ENCODE data around the gene ACSF2. TPM values are rescaled to one million over a fixed set of nuclear protein-coding genes. Genes with fewer than 3 reads are reported as not detected.

Gene ACSF2
- polyA plus RNA-seq, 2 of the 4 experiments (the other 2 are of a cell fraction) = 24.4 to 33.6 TPM

GRCh38 chr17:50469208-50469605 lies 43.2 kb downstream of the ACSF2 start:
- POLR2A ChIA-PET = no interaction called here

GRCh38 chr17:50469671-50470305 lies 43.8 kb downstream of the ACSF2 start:
- 76% methylated on average over 18 of the region's 19 CpGs for WGBS (ENCODE audit: missing lambda C conversion rate)
- FAIRE-seq (no peak), ATAC-seq (no peak)

More at GRCh38 chr17:50469208-50469605, 43.2 kb downstream of the ACSF2 start:
- FAIRE-seq (no peak), ATAC-seq (no peak), DNase-seq (ENCODE audit: low read depth in 1 of 2, low spot score in 1 of 2) (no peak)
- no peak overlapping the region for H3K27ac ChIP-seq
- no peak for TF ChIP-seq HDAC2 (IDR thresholded peaks at IDR 0.05)
- no peaks in the 10 kb centered on the region for H3K9me3 ChIP-seq
- CTCF ChIA-PET = interaction anchor here (1.3 to 19.6 kb wide), 3 partner anchors 6 to 82 kb away, joined by 4 to 238 read pairs (median 5); partner anchors contain the start of gene RSAD1
- peaks cover 16% of the 10 kb centered on the region for H3K4me1 ChIP-seq
- no peak overlapping the region for H3K4me3 ChIP-seq
- no peak overlapping the region for H3K4me2 ChIP-seq
- WGBS (ENCODE audit: missing lambda C conversion rate) = 95% methylated on average over 36 of the region's 37 CpGs

GRCh38 chr17:50470426-50470825 lies 44.4 kb downstream of the ACSF2 start:
- ChIA-PET POLR2A (no interaction called here), CTCF (interaction anchor here (0.8 to 19.6 kb wide), 6 partner anchors 5 to 372 kb away, joined by 3 to 238 read pairs (median 32); partner anchors contain the start of genes CHAD and RSAD1)
- peaks cover 16% of the 10 kb centered on the region for H3K4me1 ChIP-seq
- ATAC-seq (no peak), DNase-seq (ENCODE audit: low read depth in 1 of 2, low spot score in 1 of 2) (no peak), FAIRE-seq (no peak)
- WGBS (ENCODE audit: missing lambda C conversion rate) = 69% methylated on average over 6 of the region's 6 CpGs
- H3K9me3 ChIP-seq = no peaks in the 10 kb centered on the region
- no peak overlapping the region for H3K27ac ChIP-seq
- H3K4me2 ChIP-seq = no peak overlapping the region
- TF ChIP-seq CHD2 (IDR thresholded peaks at IDR 0.05; ENCODE audit: low read length, partially characterized antibody) (no peak), HOXB5 (CRISPR knock-in tag; IDR thresholded peaks at IDR 0.05) (no peak), RARB (CRISPR knock-in tag; IDR thresholded peaks at IDR 0.05) (no peak)
- H3K4me3 ChIP-seq = no peak overlapping the region

More at GRCh38 chr17:50469671-50470305, 43.8 kb downstream of the ACSF2 start:
- ChIA-PET CTCF (interaction anchor here (0.8 to 19.6 kb wide), 4 partner anchors 6 to 356 kb away, joined by 4 to 238 read pairs (median 6); partner anchors contain the start of gene RSAD1), POLR2A (no interaction called here)
- TF ChIP-seq EP300 (IDR thresholded peaks at IDR 0.05) (no peak), EHMT2 (IDR thresholded peaks at IDR 0.05; ENCODE audit: low read depth) (no peak), MAX (IDR thresholded peaks at IDR 0.05) (no peak), POLR2A (IDR thresholded peaks at IDR 0.05; ENCODE audit: low read length) (no peak), ZNF302 (CRISPR knock-in tag; IDR thresholded peaks at IDR 0.05) (no peak), HES2 (IDR thresholded peaks at IDR 0.05) (no peak), ZFP36 (IDR thresholded peaks at IDR 0.05; ENCODE audit: borderline replicate concordance, partially characterized antibody) (no peak), NR3C1 (IDR thresholded peaks at IDR 0.05) (no peak), HOXB13 (CRISPR knock-in tag; IDR thresholded peaks at IDR 0.05; ENCODE audit: low read depth) (no peak), MAZ (IDR thresholded peaks at IDR 0.05; ENCODE audit: borderline replicate concordance, low read depth, low read length) (no peak), REST (IDR thresholded peaks at IDR 0.05) (no peak), PHF8 (IDR thresholded peaks at IDR 0.05; ENCODE audit: borderline replicate concordance, low read depth) (no peak), RAD21 (conservative IDR thresholded peaks at IDR 0.05 in 1 of 2, IDR thresholded peaks at IDR 0.05 in 1 of 2) (no peak), RNF2 (IDR thresholded peaks at IDR 0.05; ENCODE audit: borderline replicate concordance, low read depth) (no peak), POLR2AphosphoS2 (conservative IDR thresholded peaks at IDR 0.05; ENCODE audit: low read length) (no peak), NPAS2 (CRISPR knock-in tag; IDR thresholded peaks at IDR 0.05; ENCODE audit: borderline replicate concordance) (no peak), SREBF2 (IDR thresholded peaks at IDR 0.05) (no peak)
- peaks cover 16% of the 10 kb centered on the region for H3K4me1 ChIP-seq
- H3K4me3 ChIP-seq = no peak overlapping the region
- no peak overlapping the region for H3K27ac ChIP-seq
- no peak for DNase-seq (ENCODE audit: low read depth in 1 of 2, low spot score in 1 of 2)
- H3K9me3 ChIP-seq = no peaks in the 10 kb centered on the region
- no peak overlapping the region for H3K4me2 ChIP-seq
